HepG2 (cell line): ENCODE data around the gene NRSN2. TPM values are rescaled to one million over a fixed set of nuclear protein-coding genes. Genes with fewer than 3 reads are reported as not detected.

ENCODE experiments used
- CBX5 ChIP-seq: sonication (generic); formaldehyde crosslinking; IDR thresholded peaks from 2 replicates; pipeline ENCODE4 v1.4.0; 2020; ENCODE audit warnings: missing genetic modification reagents, borderline replicate concordance
- FOXA1 ChIP-seq, 2 experiments: fragments of 450-650 bp in 1 of 2; sonication (generic) in 1 of 2; formaldehyde crosslinking in 1 of 2; IDR thresholded peaks; 2 replicates each; pipeline versions ENCODE4 v1.4.0 to v1.6.1; 2016 to 2020; ENCODE audit warnings: missing genetic modification reagents in 1 of 2
- HMGA1 ChIP-seq: sonication (generic); formaldehyde crosslinking; conservative IDR thresholded peaks from 2 replicates; pipeline ENCODE4 v1.4.0; 2020; ENCODE audit warnings: missing genetic modification reagents
- HNRNPK ChIP-seq: fragments of 200-400 bp; formaldehyde crosslinking; IDR thresholded peaks from 2 replicates; pipeline ENCODE4 v1.6.1; 2018; ENCODE audit warnings: low read length, low read depth, moderate library complexity, mild to moderate bottlenecking; ENCODE audit not compliant: poor library complexity, severe bottlenecking
- KAT2B ChIP-seq: fragments of 150-350 bp; IDR thresholded peaks from 2 replicates; pipeline ENCODE4 v1.6.1; 2014; ENCODE audit warnings: low read depth, low read length, borderline replicate concordance
- KDM3A ChIP-seq: IDR thresholded peaks from 2 replicates; pipeline ENCODE4 v1.6.1; 2018; ENCODE audit warnings: low read depth, missing compliant biosample characterization
- KDM6A ChIP-seq: IDR thresholded peaks from 2 replicates; pipeline ENCODE4 v1.6.1; 2016; ENCODE audit warnings: low read depth
- NR2C2 ChIP-seq: sonication (generic); formaldehyde crosslinking; IDR thresholded peaks from 2 replicates; pipeline ENCODE4 v1.4.0; 2020; ENCODE audit warnings: missing genetic modification reagents, mild to moderate bottlenecking, moderate library complexity, borderline replicate concordance
- RELA ChIP-seq: sonication (generic); formaldehyde crosslinking; IDR thresholded peaks from 2 replicates; pipeline ENCODE4 v1.4.0; 2020; ENCODE audit warnings: missing genetic modification reagents
- RFXANK ChIP-seq: IDR thresholded peaks from 2 replicates; pipeline ENCODE4 v1.6.1; 2016
- TAF1 ChIP-seq: sonication (generic); formaldehyde crosslinking; IDR thresholded peaks from 2 replicates; pipeline ENCODE4 v1.4.0; 2020; ENCODE audit warnings: missing genetic modification reagents
- ZNF234 ChIP-seq: sonication (generic); formaldehyde crosslinking; conservative IDR thresholded peaks from 2 replicates; pipeline ENCODE4 v1.5.1; 2020; ENCODE audit warnings: mild to moderate bottlenecking, missing genetic modification reagents
- ZNF292 ChIP-seq: sonication (generic); formaldehyde crosslinking; IDR thresholded peaks from 2 replicates; pipeline ENCODE4 v1.8.1; 2022; ENCODE audit warnings: mild to moderate bottlenecking, low read depth, missing genetic modification reagents, borderline replicate concordance
- ZSCAN30 ChIP-seq: sonication (generic); formaldehyde crosslinking; IDR thresholded peaks from 2 replicates; pipeline ENCODE4 v1.5.0; 2020; ENCODE audit warnings: mild to moderate bottlenecking, missing genetic modification reagents
- polyA plus RNA-seq, 8 experiments: library from polyadenylated mRNA; depleted of rRNA in 3 of 8; stranded (reverse) in 7 of 8; unstranded in 1 of 8; fragments of >200 nt; fragmentation: Illumina TruSeq in 4 of 8; extraction: Trizol in 4 of 8; gene quantifications; 2 replicates each; pipeline versions ENCODE4 v1.2.1 to v1.2.3, GENCODE V29; 2011 to 2016; ENCODE audit warnings: low read depth in 4 of 8, missing spikeins in 1 of 8, mixed read lengths in 1 of 8; ENCODE audit not compliant: insufficient read depth in 1 of 8
- total RNA-seq, 5 experiments: library from RNA; depleted of rRNA; stranded (reverse); fragments of >200 nt; fragmentation: Illumina TruSeq; extraction: Trizol; gene quantifications; 2 replicates each; pipeline ENCODE4 v1.2.3, GENCODE V29; 2016; ENCODE audit warnings: low read depth in 1 of 5
- TF ChIP-seq, protein P1 (sequence below): sonication (generic); formaldehyde crosslinking; IDR thresholded peaks from 2 replicates; pipeline ENCODE4 v1.4.0; 2020; ENCODE audit warnings: missing genetic modification reagents
- TF ChIP-seq, protein P2 (sequence below): sonication (generic); formaldehyde crosslinking; IDR thresholded peaks from 2 replicates; pipeline ENCODE4 v1.8.0; 2022; ENCODE audit warnings: missing genetic modification reagents, mild to moderate bottlenecking, moderate library complexity, borderline replicate concordance
- TF ChIP-seq, protein P3 (sequence below): IDR thresholded peaks from 2 replicates; pipeline ENCODE4 v1.6.1; 2018; ENCODE audit warnings: missing genetic modification reagents
- TF ChIP-seq, protein P4 (sequence below): sonication (generic); formaldehyde crosslinking; IDR thresholded peaks from 2 replicates; pipeline ENCODE4 v1.8.1; 2023; ENCODE audit warnings: mild to moderate bottlenecking, missing genetic modification reagents, borderline replicate concordance
- TF ChIP-seq, protein P5 (sequence below): IDR thresholded peaks from 2 replicates; pipeline ENCODE4 v1.6.1; 2012; ENCODE audit warnings: inconsistent platforms
- TF ChIP-seq, protein P6 (sequence below): sonication (generic); formaldehyde crosslinking; conservative IDR thresholded peaks from 2 replicates; pipeline ENCODE4 v1.4.0; 2020; ENCODE audit warnings: missing genetic modification reagents

Gene NRSN2
- total and polyA plus RNA-seq, 2 of the 13 experiments (the other 11 are each of a cell fraction or from before 2014, with no cell fraction given) = 32.3 to 49.4 TPM

DNA sequence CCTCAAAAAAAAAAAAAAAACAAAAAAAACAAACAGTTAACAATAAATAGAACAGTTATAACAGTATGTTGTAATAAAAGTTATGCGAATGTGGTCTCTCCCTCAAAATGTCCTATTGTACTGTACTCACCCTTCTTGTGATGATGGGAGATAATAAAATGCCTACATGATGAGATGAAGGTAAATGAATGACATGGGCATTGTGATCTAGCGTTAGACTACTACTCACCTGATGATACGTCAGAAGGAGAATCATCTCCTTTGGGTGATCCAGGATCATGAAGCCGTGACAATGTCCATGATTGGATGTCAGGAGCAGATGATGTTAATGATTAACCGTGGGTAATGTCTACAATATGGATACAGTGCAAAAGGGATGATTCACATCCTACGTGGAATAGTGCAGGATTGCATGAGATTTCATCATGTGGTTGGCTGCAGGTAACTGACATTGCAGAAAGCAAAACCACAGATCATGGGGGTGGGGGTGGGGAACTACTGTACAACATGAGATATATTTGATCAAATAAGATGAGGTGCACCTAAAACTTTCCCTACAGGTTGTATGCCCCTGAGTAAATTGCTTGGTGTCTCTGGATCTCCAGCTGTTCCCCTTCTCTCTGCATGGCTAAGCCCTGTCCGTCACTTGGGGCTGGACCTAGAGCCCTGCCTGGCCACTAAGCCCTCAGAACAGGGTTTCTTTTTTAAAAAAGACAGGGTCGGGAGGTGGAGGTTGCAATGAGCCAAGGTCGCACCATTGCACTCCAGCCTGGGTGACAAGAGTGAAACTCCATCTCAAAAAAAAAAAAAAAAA is 55.0 kb downstream of the NRSN2 start (continued):
- TF ChIP-seq, protein P1, sequence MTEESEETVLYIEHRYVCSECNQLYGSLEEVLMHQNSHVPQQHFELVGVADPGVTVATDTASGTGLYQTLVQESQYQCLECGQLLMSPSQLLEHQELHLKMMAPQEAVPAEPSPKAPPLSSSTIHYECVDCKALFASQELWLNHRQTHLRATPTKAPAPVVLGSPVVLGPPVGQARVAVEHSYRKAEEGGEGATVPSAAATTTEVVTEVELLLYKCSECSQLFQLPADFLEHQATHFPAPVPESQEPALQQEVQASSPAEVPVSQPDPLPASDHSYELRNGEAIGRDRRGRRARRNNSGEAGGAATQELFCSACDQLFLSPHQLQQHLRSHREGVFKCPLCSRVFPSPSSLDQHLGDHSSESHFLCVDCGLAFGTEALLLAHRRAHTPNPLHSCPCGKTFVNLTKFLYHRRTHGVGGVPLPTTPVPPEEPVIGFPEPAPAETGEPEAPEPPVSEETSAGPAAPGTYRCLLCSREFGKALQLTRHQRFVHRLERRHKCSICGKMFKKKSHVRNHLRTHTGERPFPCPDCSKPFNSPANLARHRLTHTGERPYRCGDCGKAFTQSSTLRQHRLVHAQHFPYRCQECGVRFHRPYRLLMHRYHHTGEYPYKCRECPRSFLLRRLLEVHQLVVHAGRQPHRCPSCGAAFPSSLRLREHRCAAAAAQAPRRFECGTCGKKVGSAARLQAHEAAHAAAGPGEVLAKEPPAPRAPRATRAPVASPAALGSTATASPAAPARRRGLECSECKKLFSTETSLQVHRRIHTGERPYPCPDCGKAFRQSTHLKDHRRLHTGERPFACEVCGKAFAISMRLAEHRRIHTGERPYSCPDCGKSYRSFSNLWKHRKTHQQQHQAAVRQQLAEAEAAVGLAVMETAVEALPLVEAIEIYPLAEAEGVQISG = peak; percentile 66; the same call in 1 of the 2 replicates
- TF ChIP-seq TAF1 (CRISPR knock-in tag) (peak; percentile 72), HNRNPK (no peak), RFXANK (CRISPR knock-in tag) (peak; percentile 78), ZNF292 (CRISPR knock-in tag) (0 out of 2 replicates have a peak, but pooled peaks have one; percentile 61), KAT2B (no peak), ZSCAN30 (CRISPR knock-in tag) (no peak), HMGA1 (CRISPR knock-in tag) (no peak), RELA (peak; percentile 73; the same call in 1 of the 2 replicates), CBX5 (CRISPR knock-in tag) (peak; percentile 70; the same call in 1 of the 2 replicates), ZNF234 (CRISPR knock-in tag) (no peak), KDM6A (0 out of 2 replicates have a peak, but pooled peaks have one; percentile 46), KDM3A (peak; percentile 36; the same call in 1 of the 2 replicates), FOXA1 (IDR thresholded peaks at IDR 0.05) (no peak), FOXA1 (CRISPR knock-in tag; IDR thresholded peaks at IDR 0.05) (peak; percentile 49), NR2C2 (CRISPR knock-in tag) (peak; percentile 72)
- TF ChIP-seq, protein P2, sequence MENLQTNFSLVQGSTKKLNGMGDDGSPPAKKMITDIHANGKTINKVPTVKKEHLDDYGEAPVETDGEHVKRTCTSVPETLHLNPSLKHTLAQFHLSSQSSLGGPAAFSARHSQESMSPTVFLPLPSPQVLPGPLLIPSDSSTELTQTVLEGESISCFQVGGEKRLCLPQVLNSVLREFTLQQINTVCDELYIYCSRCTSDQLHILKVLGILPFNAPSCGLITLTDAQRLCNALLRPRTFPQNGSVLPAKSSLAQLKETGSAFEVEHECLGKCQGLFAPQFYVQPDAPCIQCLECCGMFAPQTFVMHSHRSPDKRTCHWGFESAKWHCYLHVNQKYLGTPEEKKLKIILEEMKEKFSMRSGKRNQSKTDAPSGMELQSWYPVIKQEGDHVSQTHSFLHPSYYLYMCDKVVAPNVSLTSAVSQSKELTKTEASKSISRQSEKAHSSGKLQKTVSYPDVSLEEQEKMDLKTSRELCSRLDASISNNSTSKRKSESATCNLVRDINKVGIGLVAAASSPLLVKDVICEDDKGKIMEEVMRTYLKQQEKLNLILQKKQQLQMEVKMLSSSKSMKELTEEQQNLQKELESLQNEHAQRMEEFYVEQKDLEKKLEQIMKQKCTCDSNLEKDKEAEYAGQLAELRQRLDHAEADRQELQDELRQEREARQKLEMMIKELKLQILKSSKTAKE = 0 out of 2 replicates have a peak, but pooled peaks have one; percentile 28
- TF ChIP-seq, protein P3, sequence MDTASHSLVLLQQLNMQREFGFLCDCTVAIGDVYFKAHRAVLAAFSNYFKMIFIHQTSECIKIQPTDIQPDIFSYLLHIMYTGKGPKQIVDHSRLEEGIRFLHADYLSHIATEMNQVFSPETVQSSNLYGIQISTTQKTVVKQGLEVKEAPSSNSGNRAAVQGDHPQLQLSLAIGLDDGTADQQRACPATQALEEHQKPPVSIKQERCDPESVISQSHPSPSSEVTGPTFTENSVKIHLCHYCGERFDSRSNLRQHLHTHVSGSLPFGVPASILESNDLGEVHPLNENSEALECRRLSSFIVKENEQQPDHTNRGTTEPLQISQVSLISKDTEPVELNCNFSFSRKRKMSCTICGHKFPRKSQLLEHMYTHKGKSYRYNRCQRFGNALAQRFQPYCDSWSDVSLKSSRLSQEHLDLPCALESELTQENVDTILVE = peak; percentile 75; the same call in 1 of the 2 replicates
- TF ChIP-seq, protein P4, sequence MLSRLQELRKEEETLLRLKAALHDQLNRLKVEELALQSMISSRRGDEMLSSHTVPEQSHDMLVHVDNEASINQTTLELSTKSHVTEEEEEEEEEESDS = peak; percentile 51
- TF ChIP-seq, protein P5, sequence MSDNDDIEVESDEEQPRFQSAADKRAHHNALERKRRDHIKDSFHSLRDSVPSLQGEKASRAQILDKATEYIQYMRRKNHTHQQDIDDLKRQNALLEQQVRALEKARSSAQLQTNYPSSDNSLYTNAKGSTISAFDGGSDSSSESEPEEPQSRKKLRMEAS = peak; percentile 87
- TF ChIP-seq, protein P6, sequence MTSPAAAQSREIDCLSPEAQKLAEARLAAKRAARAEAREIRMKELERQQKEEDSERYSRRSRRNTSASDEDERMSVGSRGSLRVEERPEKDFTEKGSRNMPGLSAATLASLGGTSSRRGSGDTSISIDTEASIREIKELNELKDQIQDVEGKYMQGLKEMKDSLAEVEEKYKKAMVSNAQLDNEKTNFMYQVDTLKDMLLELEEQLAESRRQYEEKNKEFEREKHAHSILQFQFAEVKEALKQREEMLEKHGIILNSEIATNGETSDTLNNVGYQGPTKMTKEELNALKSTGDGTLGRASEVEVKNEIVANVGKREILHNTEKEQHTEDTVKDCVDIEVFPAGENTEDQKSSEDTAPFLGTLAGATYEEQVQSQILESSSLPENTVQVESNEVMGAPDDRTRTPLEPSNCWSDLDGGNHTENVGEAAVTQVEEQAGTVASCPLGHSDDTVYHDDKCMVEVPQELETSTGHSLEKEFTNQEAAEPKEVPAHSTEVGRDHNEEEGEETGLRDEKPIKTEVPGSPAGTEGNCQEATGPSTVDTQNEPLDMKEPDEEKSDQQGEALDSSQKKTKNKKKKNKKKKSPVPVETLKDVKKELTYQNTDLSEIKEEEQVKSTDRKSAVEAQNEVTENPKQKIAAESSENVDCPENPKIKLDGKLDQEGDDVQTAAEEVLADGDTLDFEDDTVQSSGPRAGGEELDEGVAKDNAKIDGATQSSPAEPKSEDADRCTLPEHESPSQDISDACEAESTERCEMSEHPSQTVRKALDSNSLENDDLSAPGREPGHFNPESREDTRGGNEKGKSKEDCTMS (CRISPR knock-in tag) = no peak
